Measurements from ENCODE around the gene GPD2.
"Not testable (repeated sequence)": the region's sequence is repeated elsewhere in the genome, so short reads cannot be mapped to it uniquely, and the experiment has no call there.

Gene GPD2

GRCh38 chr2:156592809-156593593 lies 156.8 kb downstream of the GPD2 start:
- DNase-seq, result no peak

- no peak for DNase-seq
Observed at GRCh38 chr2:156593594-156593921, 157.4 kb downstream of the GPD2 start.

- no peak for DNase-seq
Observed at GRCh38 chr2:156598563-156598962, 162.4 kb downstream of the GPD2 start.

- DNase-seq, result no peak
Observed at GRCh38 chr2:156600196-156600595, 164.0 kb downstream of the GPD2 start.

GRCh38 chr2:156601855-156602551 lies 165.8 kb downstream of the GPD2 start:
- no peak for DNase-seq

- no peak for DNase-seq
Observed at GRCh38 chr2:156602552-156602933, 166.4 kb downstream of the GPD2 start.

- DNase-seq, result no peak
Observed at GRCh38 chr2:156615836-156616322, 179.7 kb downstream of the GPD2 start.

GRCh38 chr2:156618071-156618470 lies 181.9 kb downstream of the GPD2 start:
- DNase-seq, result not testable (repeated sequence)

- DNase-seq, result no peak
Observed at GRCh38 chr2:156619021-156619539, 182.9 kb downstream of the GPD2 start.

- no peak for DNase-seq
Observed at GRCh38 chr2:156622491-156622890, 186.3 kb downstream of the GPD2 start.

GRCh38 chr2:156625360-156626170 lies 189.4 kb downstream of the GPD2 start:
- DNase-seq, result no peak

GRCh38 chr2:156626931-156627330 lies 190.8 kb downstream of the GPD2 start:
- DNase-seq, result no peak

GRCh38 chr2:156630579-156631337 lies 194.6 kb downstream of the GPD2 start:
- DNase-seq, result no peak

GRCh38 chr2:156635646-156636045 lies 199.5 kb downstream of the GPD2 start:
- no peak for DNase-seq

Measured in CD4-positive, alpha-beta T cell treated with Interleukin-21 for 1 hour (primary cell).